PC-9 (cell line): Measurements from ENCODE around the gene SEC14L1. TPM values are rescaled to one million over a fixed set of nuclear protein-coding genes. Genes with fewer than 3 reads are reported as not detected.

Experiments used
- BruUV-seq: library from RNA; stranded (reverse); fragments of 400-500 nt; replicated peaks from 2 replicates; lab custom pipeline; 2021; lab: Mats Ljungman, UMichigan
- CTCF ChIA-PET: fragments of 300-600 bp; sonication (Branson Sonifier 250); formaldehyde crosslinking; loops from one replicate; lab custom pipeline; 2022; ENCODE audit warnings: antibody characterized with exemption; lab: Charles Lee
- POLR2A ChIA-PET: fragments of 300-600 bp; sonication (Branson Sonifier 250); formaldehyde crosslinking; loops from one replicate; lab custom pipeline; 2022; ENCODE audit warnings: antibody characterized with exemption; ENCODE audit not compliant: unreplicated experiment; lab: Charles Lee
- DNase-seq, 2 experiments: peaks; one replicate each; pipeline versions ENCODE4 v3.0.0 to v3.0.0-alpha.2; 2015 to 2022; ENCODE audit warnings: mixed read lengths in 1 of 2
- H2AFZ ChIP-seq: fragments of 200-600 bp; sonication (generic); 2 replicates; pipeline ENCODE4 v1.8.1; 2017; ENCODE audit warnings: antibody characterized with exemption
- H3F3A ChIP-seq: fragments of 200-600 bp; sonication (generic); 2 replicates; pipeline ENCODE4 v1.8.1; 2017; ENCODE audit warnings: antibody characterized with exemption, mild to moderate bottlenecking, low read depth; ENCODE audit not compliant: insufficient read depth
- H3K27ac ChIP-seq: fragments of 200-600 bp; sonication (generic); 2 replicates; pipeline ENCODE4 v1.6.1; 2016; ENCODE audit warnings: mixed run types
- H3K27me3 ChIP-seq: fragments of 200-600 bp; sonication (generic); 2 replicates; pipeline ENCODE4 v1.6.1; 2016; ENCODE audit warnings: low read depth, mixed run types; ENCODE audit not compliant: insufficient read depth
- H3K36me3 ChIP-seq: fragments of 200-600 bp; sonication (generic); 2 replicates; pipeline ENCODE4 v1.6.1; 2016; ENCODE audit warnings: low read depth, mixed run types
- H3K4me1 ChIP-seq: fragments of 200-600 bp; sonication (generic); replicated peaks from 2 replicates; pipeline ENCODE4 v1.6.1; 2016; ENCODE audit warnings: mixed run types; ENCODE audit not compliant: insufficient read depth
- H3K4me2 ChIP-seq: fragments of 200-600 bp; sonication (generic); 2 replicates; pipeline ENCODE4 v1.6.1; 2017; ENCODE audit warnings: mixed run types
- H3K4me3 ChIP-seq: fragments of 200-600 bp; sonication (generic); 2 replicates; pipeline ENCODE4 v1.6.1; 2016; ENCODE audit warnings: mixed run types
- H3K79me2 ChIP-seq: fragments of 200-600 bp; sonication (generic); 2 replicates; pipeline ENCODE4 v1.6.1; 2017; ENCODE audit warnings: low read depth, mixed run types
- H3K9me2 ChIP-seq: fragments of 200-600 bp; sonication (generic); 2 replicates; pipeline ENCODE4 v1.8.1; 2017; ENCODE audit warnings: mild to moderate bottlenecking; ENCODE audit not compliant: insufficient read depth
- H3K9me3 ChIP-seq: fragments of 200-600 bp; sonication (generic); 2 replicates; pipeline ENCODE4 v1.8.1; 2016; ENCODE audit warnings: low read depth; ENCODE audit not compliant: insufficient read depth
- H4K20me1 ChIP-seq: fragments of 200-600 bp; sonication (generic); 2 replicates; pipeline ENCODE4 v1.8.1; 2017; ENCODE audit not compliant: insufficient read depth
- CTCF ChIP-seq: fragments of 200-600 bp; sonication (generic); conservative IDR thresholded peaks from 2 replicates; pipeline ENCODE4 v1.6.1; 2017; ENCODE audit warnings: mixed run types, antibody characterized with exemption, mild to moderate bottlenecking, moderate library complexity
- EZH2 ChIP-seq: fragments of 200-600 bp; sonication (generic); IDR thresholded peaks from 2 replicates; pipeline ENCODE4 v1.8.0; 2017; ENCODE audit warnings: antibody characterized with exemption, low read depth
- intact Hi-C: fragments of 100-400 bp; cut with micrococcal nuclease; formaldehyde crosslinking; loops from one replicate; pipeline ENCODE4 v1.10.0; 2022; ENCODE audit not compliant: unreplicated experiment
- total RNA-seq: library from RNA; stranded (reverse); gene quantifications from 2 replicates; pipeline ENCODE4 v1.2.3, GENCODE V29; 2021

The SEC14L1 gene
- total RNA-seq, 1 experiment from 2014 or later, result 83.1 TPM

GRCh38 chr17:77178563-77178962 lies 37.8 kb downstream of the SEC14L1 start:
- Histone ChIP-seq H3K27me3 (no peaks in the 10 kb centered on the region), H2AFZ (no peak overlapping the region), H3K4me3 (no peak overlapping the region), H3K27ac (no peak overlapping the region), H3K4me1 (no peaks in the 10 kb centered on the region), H4K20me1 (no peaks in the 10 kb centered on the region), H3K36me3 (no peaks in the 10 kb centered on the region; the same call in 1 of the 2 replicates), H3K79me2 (peaks cover 16% of the 10 kb centered on the region; the same call in 1 of the 2 replicates), H3K9me2 (no peaks in the 10 kb centered on the region), H3F3A (0 out of 2 replicates have a peak, but pooled peaks cover 6% of the 10 kb centered on the region), H3K9me3 (peaks cover 13% of the 10 kb centered on the region), H3K4me2 (no peak overlapping the region)
- no peak for DNase-seq
- intact Hi-C loops, result no loop called here
- CTCF ChIA-PET, result no interaction called here
- BruUV-seq, result no TSS peak
- TF ChIP-seq CTCF, result no peak
- no peak for TF ChIP-seq EZH2
- POLR2A ChIA-PET, result no interaction called here

- Histone ChIP-seq H3K4me2 (no peak overlapping the region), H3K27me3 (no peaks in the 10 kb centered on the region), H3K9me3 (no peaks in the 10 kb centered on the region), H3F3A (0 out of 2 replicates have a peak, but pooled peaks cover 6% of the 10 kb centered on the region), H3K27ac (no peak overlapping the region), H3K4me3 (no peak overlapping the region), H3K36me3 (no peaks in the 10 kb centered on the region), H2AFZ (no peak overlapping the region), H3K4me1 (no peaks in the 10 kb centered on the region), H3K79me2 (peaks cover 19% of the 10 kb centered on the region; the same call in 1 of the 2 replicates), H3K9me2 (no peaks in the 10 kb centered on the region), H4K20me1 (no peaks in the 10 kb centered on the region)
- intact Hi-C loops, result no loop called here
- POLR2A ChIA-PET, result no interaction called here
- DNase-seq, result no peak
- BruUV-seq, result no TSS peak
- CTCF ChIA-PET, result no interaction called here
- TF ChIP-seq EZH2 (no peak), CTCF (no peak)
Observed at GRCh38 chr17:77180503-77181357, 40.0 kb downstream of the SEC14L1 start.

GRCh38 chr17:77182205-77183172 lies 41.7 kb downstream of the SEC14L1 start:
- Histone ChIP-seq H3K27me3 (no peaks in the 10 kb centered on the region), H3K9me2 (no peaks in the 10 kb centered on the region), H4K20me1 (no peaks in the 10 kb centered on the region), H3K9me3 (no peaks in the 10 kb centered on the region), H3K4me3 (no peak overlapping the region), H3K4me2 (no peak overlapping the region), H3K27ac (no peak overlapping the region), H3K4me1 (no peaks in the 10 kb centered on the region), H3K79me2 (peaks cover 13% of the 10 kb centered on the region; the same call in 1 of the 2 replicates), H3K36me3 (no peaks in the 10 kb centered on the region), H2AFZ (no peak overlapping the region), H3F3A (no peaks in the 10 kb centered on the region)
- no TSS peak for BruUV-seq
- no peak for DNase-seq
- POLR2A ChIA-PET, result interaction anchor here (0.6 to 0.9 kb wide), 2 partner anchors 18 to 79 kb away, joined by 4 to 5 read pairs; no protein-coding TSS in a partner anchor
- TF ChIP-seq CTCF (no peak), EZH2 (no peak)
- intact Hi-C loops, result no loop called here
- CTCF ChIA-PET, result interaction anchor here (0.6 kb wide), 1 partner anchor 341 kb away, joined by 4 read pairs; no protein-coding TSS in a partner anchor
